GM19324 (cell line): ENCODE measurements around the gene RXFP1.

ENCODE experiments used
- ATAC-seq: cut with Tn5 transposase; IDR thresholded peaks from one replicate; pipeline ENCODE4 v1.9.1; 2021; ENCODE audit warnings: mild to moderate bottlenecking, moderate library complexity; ENCODE audit not compliant: unreplicated experiment, low FRiP score

Gene RXFP1

GRCh38 chr4:158521484-158522088, at the start of gene RXFP1:
RXFP1 (plus strand) TSS chr4:158521882; CDS start chr4:158521977, 95 bp downstream.
- no peak for ATAC-seq

DNA sequence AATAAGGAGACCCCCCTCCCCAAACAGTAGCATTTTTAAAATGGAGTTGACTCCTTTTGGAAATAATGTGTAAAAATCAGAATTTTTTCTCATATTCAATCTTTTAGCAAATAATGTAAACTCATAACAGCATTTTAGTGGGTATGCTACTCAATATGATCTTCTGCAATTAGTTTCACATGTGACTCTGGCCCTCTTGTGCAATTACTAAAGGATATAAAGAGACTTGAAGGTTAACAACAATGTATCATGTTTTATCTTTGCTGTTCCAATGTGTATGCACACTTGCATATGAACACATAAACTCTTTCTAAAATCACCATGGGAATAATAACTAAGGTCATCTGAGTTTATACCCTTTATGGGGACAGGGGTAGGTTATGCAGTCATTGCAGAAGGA, 39.9 kb upstream of the RXFP1 start:
- no peak for ATAC-seq

- no peak for ATAC-seq
These were observed 37.4 kb upstream of the RXFP1 start for GRCh38 chr4:158484173-158484885.

DNA sequence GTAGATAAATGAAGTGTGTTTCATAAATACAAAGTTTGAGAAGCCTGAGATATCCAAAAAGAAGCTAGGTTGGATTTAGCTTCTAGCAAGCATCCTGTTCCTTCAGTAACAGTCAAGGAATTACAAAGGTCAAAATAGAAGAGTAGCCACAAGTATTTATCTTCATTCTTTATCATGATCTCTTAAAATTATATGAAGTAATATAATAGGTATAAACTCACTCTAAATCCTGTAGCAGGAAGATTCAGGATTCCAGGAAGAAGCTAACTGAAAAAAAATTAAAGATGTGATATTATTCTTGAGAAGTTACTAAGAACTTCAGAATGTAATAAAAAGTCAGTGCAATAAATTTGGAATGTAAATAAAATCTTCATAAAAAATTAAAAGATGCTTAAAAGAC, 31.1 kb upstream of the RXFP1 start:
- no peak for ATAC-seq

GRCh38 chr4:158492391-158492790, 29.3 kb upstream of the RXFP1 start:
- ATAC-seq = no peak

DNA sequence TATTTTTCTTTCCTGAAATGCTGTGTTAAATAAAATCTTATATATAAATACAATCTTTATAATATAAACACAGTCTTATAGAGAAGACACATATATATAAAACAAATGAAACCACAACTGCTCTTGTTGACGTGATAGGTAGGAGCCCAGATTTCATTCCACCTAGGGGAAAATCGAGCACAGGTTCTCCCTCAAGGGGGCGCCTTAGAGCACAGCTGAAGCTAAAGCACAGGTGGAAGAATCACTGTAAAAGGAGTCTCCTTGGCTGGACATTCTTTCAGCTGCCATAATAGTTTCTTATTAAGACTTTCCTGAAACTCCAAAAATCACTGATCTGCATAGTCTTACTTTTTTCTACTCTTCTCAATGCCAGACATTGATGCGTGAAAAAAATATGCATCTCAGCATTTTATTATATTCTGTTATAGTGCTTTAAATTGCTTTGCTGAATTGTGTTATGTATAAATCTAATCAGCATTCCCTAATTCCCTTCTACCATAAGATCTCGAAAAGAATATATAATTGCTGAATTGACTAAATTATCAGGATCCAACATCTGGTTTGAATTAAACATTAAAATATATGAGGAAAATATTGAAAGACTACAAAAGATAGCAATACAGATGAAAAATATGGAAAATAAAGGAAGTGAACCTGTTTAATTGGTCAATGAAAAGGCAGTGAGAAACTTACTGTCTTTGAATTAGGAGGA, 25.5 kb upstream of the RXFP1 start:
- ATAC-seq = no peak

DNA sequence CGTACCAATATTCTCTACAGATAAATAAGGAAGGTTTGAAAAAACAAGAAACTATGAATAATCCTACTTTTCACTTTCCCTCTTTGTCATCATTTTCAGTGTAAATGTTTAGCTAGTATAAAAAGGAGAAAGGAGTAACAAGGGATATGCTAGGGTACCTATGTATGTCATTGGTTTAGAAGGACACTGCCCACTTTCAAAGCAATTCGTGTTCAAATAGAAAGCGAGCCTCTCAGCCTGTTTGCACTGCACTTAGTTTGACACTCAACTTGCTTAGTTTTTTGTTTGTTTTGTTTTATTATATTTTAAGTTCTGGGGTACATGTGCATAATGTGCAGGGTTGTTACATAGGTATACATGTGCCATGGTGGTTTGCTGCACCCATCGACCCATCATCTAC, 21.6 kb upstream of the RXFP1 start:
- ATAC-seq = no peak

GRCh38 chr4:158513256-158513655, 8.4 kb upstream of the RXFP1 start:
- ATAC-seq = no peak

DNA sequence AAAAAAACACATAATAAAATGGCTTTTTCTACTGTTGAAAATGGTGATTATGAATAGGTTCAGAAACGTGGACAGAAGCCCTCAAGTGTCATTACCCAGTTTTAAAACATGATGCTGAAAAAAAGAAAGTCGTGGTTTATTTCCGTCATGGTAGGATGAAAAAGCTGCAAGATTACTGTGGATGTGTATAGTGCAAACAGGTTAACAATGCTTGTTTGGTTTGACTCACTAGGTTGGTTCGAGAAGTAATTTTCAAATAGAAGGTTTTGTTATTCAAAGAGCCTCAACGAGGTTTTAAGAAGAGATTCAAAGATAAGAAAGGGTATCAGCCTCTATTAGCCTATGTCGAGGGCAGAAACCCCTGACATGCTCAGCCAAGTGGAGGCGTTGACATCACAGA, 2.5 kb upstream of the RXFP1 start:
- ATAC-seq = no peak

DNA sequence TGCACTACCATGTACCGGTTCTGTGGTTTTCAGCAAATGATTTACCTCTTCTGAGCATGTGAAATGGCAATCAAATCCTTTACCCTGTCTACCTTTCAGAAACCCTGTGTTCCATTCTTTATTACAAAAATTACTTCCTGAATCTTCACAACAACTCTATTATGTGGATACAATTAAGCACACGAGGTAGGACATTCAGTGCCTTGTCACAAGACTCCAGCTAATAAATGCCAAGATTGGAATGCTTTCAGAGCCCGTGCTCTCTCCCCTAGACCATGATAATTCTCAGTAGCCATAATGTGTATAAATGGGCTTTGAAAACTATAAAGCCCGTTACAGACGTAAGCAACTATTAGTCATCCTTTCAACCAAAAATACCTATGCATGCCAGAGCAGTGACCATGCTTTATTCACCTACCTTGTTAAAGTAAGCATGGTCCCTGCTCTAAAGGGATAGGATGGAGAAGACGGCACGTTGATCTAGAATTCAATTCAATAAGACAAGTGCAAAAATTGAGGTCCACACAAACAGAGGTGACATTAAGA, 2.4 kb downstream of the RXFP1 start:
- ATAC-seq = no peak

DNA sequence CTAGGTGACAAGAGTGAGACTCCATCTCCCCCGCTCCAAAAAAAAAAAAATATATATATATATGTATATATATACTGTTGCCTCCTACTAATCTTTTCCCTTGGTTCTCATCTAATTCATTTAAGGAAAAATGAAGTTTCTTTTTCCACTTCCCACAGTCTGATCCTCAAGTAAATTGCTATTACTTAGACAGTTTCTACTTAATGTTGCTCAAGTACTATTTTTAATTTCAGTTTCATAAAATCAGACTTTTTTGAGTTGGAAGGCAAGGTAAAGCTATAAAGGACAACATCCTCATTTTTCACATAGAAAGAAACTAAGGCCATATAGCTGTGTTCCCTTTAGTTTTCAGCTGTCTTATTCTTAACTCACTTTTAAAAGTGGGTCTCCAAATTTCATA, 5.8 kb downstream of the RXFP1 start:
- ATAC-seq = no peak

DNA sequence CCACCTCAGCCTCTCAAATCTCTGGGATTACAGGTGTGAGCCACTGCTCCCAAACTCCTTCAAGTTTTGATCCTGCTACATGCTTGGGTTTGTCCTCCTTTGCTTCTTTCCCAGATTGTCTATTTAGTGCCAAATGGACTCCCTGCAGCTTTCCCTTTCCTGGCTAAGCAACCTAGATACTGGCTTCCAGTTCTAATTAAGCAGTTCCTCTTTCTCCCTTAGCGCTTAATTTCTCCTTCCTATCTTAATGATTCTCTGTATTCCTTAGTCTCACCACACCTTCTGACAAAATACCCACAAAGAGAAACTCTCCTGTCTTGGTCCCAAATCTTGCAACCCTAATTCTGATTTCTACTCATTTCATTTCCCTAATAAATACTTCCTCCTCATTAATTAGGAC, 7.8 kb downstream of the RXFP1 start:
- ATAC-seq = no peak

DNA sequence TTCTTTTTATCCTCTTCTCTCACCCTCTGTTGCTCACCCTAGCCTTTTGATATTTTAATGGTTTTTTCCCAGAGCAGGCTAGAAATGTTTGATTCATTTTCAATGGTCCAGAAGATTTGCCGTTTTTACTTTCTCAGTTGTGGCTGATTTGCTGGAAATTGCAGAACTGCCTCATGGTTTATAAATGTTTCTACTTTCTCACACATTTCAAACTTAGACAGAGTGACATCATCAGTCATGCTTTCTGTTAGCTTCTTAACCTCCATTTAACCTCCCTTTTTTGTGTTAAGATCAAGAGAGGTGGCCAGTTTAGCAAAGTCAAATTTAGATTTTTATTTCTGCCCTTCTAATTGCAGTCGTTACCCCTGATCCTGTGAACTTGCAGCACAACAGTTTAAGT, 8.7 kb downstream of the RXFP1 start:
- no peak for ATAC-seq

DNA sequence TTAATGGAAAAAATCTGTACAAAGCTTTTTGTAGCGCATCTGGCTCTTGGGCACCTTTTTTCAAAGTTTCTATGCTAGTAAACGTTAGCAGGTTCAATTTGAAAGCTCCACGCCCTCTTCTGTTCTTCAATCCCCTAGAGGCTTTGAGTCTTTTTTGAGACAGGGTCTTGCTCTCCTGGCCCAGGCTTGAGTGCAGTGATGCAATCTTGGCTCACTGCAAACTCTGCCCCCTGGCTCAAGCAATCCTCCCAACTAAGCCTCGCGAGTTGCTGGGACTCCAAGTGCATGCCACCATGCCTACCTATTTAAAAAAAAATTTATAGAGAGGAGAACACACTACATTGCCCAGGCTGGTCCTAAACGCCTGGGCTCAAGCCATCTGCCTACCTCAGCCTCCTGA, 9.2 kb downstream of the RXFP1 start:
- no peak for ATAC-seq

DNA sequence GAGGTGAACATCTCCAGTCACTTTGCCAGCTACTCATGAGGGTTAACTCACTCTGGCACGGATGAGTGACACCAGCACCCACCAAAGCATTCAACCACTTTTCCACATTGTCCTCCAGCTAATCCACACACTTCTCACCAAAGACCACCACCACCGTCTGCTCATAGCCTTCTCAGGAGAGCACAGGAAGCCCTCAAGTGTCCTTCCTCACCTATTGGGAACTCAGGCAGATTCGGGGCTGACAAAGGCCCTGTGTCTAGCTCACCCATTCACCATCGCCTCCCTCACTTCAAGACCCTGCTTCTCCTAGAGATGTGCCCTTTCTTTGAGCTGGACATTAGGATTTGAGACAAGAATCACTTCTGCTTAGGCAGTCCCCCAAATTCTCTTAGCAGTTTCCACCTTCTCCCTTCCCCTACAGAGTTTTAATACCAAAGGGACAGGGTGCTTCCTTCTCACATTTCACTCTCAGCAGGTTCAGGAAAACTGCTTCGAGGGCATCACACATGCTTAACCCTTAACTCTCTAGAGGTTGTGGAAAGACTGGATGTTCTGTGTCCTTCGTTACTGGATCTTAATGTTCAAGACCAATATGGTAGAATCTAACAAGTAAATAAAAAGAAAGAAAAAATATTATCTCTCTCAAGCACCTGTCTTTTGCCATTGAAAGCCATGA, 11.0 kb downstream of the RXFP1 start:
- no peak for ATAC-seq

- no peak for ATAC-seq
These were observed 13.0 kb downstream of the RXFP1 start for GRCh38 chr4:158534727-158535126.

GRCh38 chr4:158535130-158535614, 13.5 kb downstream of the RXFP1 start:
- ATAC-seq = no peak

- no peak for ATAC-seq
These were observed 15.2 kb downstream of the RXFP1 start for GRCh38 chr4:158536833-158537232.

DNA sequence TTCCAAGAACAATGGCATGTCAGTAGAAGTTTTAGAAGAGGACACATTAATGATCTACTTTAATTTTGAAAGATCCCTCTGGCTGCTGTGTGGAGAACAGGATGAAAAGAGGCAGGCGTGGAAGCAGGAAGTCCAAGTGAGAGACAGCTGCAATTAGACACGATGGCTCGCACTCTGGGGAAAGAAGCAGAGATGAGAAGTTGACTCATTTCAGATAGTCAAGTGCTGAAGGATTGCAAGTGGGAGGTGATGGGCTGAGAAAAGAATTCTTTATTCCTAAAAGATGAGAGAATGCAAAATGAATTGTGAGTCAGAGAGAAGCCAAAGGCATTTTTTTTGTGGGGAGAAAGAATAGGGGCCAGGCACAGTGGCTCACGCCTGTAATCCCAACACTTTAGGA, 16.5 kb downstream of the RXFP1 start:
- no peak for ATAC-seq

GRCh38 chr4:158538911-158539310, 17.2 kb downstream of the RXFP1 start:
- no peak for ATAC-seq
